NCI-H1105 (cell line): ENCODE results near the gene ALG1.
"Not testable (repeated sequence)": the region's sequence is repeated elsewhere in the genome, so short reads cannot be mapped to it uniquely, and the experiment has no call there.

Experiments used
- DNase-seq: peaks from one replicate; lab custom pipeline; 2025; lab: John Stamatoyannopoulos, UW

ALG1 gene

DNA sequence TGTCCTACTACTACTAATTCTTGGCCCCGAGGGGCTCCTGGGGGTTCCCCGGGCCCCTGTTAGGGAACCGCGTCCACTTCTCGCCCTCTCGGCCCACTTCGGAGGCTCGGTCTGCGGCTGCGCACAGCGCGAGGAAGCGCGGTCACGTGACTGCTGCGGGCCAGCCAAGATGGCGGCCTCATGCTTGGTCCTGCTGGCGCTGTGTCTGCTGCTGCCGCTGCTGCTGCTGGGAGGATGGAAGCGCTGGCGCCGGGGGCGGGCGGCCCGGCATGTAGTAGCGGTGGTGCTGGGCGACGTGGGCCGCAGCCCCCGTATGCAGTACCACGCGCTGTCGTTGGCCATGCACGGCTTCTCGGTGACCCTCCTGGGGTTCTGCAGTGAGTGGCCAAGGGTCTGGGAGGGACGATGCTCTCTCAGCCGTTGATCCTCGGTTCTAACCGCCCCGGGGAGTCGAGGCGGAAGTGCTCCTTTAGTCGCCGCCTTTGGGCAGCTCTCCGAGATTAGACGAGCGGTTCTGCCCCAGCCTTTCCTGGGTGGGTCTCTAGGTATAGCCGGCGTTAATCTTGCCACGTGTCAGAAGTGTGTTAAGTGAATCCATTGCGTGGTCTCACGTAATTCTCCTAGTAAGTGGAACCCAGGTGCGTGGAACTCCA lies at the start of gene ALG1:
TSS of gene ALG1 (plus strand) at position 163 of the 653 bp plus-strand sequence. CDS start at position 170, 7 bp downstream.
- DNase-seq: peak; percentile 62

GRCh38 chr16:5022521-5022920 lies 49.1 kb upstream of the ALG1 start:
- DNase-seq: no peak

DNA sequence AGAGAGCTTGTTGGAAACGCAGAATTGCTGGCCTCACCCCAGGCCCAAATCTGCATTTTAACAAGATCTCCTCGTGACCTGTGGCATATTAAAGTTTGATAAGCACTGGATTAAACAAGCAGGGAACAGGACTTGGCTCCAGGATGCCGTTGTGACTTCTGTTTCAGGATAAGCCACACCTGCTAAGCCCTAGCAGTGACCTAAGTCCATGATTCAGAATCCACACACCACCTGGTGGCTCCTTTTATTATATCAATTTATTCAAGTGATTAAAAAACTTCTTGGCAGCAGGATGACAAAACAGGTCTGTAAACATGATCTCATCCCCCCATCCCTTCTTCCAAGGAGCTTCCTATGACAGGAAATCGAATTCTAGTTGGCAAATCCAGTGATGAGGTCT lies 47.0 kb upstream of the ALG1 start:
- peak; percentile 32 for DNase-seq

GRCh38 chr16:5025171-5025632 lies 46.4 kb upstream of the ALG1 start:
- peak; percentile 32 for DNase-seq

- DNase-seq: no peak
Observed at GRCh38 chr16:5026664-5027063, 45.0 kb upstream of the ALG1 start.

DNA sequence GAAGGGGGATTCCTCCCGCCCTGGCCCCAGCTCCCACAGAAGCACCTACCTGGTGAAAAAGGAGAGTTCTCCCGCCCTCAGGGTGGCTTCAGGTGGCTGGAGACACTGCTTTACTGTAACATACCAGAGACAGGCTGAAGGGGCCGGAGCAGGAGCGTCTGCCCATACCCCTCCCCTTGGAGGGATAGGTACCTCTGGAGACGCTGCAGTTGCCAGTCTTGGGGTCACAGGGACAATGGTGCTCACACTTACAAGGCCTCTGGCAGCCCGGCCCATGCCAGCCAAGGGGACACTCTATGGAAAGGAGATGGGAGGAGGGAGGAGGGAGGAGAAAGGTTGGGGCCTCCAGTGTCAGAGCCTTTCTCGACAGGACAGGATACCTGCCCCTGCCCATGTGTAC lies 44.6 kb upstream of the ALG1 start:
- no peak for DNase-seq

DNA sequence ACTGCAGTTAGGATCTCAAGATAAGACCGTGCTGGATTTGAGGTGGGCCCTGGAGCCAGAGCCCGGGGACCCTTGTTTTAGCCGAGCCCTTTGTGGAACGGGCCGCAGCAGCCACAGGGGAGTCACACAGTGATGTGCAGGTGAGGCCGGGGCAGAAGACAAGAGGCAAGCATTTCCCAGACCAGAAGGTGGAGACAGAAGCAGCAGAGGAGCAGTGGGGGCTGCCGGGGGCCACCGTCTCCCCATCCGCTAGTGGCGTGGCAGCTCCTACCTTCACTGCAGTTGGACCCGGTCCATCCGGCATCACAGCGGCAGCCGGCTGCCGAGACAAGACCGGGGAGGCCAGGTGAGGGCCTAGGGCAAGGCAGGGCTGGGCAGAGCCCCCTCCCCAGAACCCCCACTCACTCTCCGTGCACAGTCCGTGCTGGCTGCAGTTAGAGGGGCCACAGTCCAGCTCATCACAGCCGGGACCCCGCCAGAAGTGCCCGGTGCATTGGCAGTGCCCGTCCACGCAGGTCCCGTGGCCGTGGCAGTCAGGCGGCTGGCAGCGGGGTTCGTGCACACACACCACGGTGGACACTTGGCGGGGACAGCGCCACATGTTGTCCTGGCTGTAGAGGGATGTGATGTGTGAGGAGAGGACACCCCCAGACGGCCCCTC lies 43.9 kb upstream of the ALG1 start:
- DNase-seq: no peak

DNA sequence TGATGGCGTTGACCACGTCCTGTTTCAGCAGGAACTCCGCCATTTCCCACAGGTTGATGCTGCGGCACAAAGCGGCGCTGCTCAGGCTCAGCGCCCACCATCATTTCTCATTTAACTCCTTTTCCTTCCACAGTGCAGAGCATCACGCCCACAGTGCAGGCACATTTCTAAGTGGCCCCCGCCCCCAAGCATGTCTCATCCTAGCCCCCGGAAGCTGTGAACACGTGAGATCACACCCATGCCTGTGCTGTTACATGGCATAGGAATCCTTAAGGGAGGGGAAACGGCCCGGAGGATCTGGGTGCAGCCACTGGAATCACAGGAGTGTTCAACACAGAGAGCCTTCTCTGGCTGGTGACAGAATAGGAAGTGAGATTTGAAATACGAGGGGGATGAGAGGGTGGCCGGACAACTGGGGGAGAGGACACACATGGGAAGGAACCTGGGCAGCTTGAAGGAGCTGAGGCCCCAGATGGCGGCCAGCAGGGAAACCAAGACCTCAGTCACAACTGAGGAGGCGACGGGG lies 42.6 kb upstream of the ALG1 start:
- DNase-seq: no peak

GRCh38 chr16:5030251-5030870 lies 41.3 kb upstream of the ALG1 start:
- DNase-seq: no peak

GRCh38 chr16:5031601-5032000 lies 40.0 kb upstream of the ALG1 start:
- DNase-seq: no peak

- no peak for DNase-seq
Observed at GRCh38 chr16:5032748-5033167, 38.9 kb upstream of the ALG1 start.

DNA sequence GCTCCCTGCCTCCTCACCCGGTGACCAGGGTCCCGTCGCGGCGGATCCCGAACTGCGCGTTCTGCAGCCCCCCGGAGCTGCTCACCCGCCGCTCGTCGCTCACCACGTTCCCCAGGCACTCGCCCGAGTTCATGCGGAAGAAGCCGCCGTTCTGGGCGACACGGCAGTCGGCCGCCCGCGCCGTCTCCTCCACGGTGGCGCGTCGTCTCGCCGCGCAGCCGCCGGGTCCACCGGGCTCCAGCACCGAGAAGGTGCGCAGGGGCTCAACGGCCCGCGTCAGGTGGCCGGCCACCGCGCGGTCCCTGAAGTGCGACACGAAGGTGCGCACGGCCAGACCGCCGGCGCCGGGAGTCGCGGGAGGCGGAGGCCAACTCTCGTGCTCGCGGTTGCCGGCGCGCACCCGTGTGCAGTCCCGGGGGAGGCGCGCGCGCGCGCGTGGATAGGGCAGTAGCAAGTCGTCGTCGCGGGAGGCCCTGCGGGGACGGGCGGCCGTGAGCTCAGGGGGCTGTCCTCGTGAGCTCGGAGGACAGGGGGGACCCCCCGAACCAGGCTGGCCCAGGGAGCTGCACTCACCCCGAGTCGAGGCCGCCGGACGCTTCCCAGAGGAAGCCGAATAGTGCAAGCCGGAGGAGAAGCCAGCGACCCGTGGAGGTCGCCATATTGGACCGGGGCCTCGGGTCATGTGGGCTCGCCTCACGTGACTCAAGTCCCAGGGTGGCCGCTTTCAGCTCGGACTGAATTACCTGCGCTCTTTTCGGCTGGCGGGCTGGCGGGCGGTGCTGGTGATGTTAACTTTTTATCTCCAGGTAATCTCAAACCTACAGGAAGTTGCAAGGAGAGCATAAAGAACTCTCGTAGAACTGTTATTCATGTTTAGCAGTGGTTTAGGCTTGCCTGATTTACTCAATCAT lies 38.1 kb upstream of the ALG1 start, which contains the start of gene NAGPA:
TSS of gene NAGPA (minus strand) at position 680 of the 911 bp plus-strand sequence. CDS start at position 659, 21 bp downstream.
- DNase-seq: peak; percentile 34

- no peak for DNase-seq
Observed at GRCh38 chr16:5034167-5034523, 37.5 kb upstream of the ALG1 start.

DNA sequence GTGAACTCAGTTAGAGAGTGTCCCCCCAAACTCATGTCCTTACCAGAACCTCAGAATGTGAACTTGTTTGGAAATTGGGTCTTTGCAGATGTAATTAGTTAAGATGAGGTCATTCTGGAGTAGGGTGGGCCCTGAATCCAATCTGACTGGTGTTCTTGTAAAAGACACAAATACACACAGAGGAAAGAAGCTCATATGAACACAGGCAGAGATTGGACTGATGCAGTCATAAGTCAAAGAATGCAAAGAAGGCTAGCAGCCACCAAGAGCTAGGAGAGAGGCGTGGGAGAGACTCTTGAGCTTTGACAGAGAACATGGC lies 35.8 kb upstream of the ALG1 start:
- no peak for DNase-seq

GRCh38 chr16:5036228-5037156 lies 35.2 kb upstream of the ALG1 start:
- no peak for DNase-seq

- DNase-seq: no peak
Observed at GRCh38 chr16:5040451-5040850, 31.2 kb upstream of the ALG1 start.

GRCh38 chr16:5041600-5042133 lies 30.0 kb upstream of the ALG1 start:
- DNase-seq: no peak

DNA sequence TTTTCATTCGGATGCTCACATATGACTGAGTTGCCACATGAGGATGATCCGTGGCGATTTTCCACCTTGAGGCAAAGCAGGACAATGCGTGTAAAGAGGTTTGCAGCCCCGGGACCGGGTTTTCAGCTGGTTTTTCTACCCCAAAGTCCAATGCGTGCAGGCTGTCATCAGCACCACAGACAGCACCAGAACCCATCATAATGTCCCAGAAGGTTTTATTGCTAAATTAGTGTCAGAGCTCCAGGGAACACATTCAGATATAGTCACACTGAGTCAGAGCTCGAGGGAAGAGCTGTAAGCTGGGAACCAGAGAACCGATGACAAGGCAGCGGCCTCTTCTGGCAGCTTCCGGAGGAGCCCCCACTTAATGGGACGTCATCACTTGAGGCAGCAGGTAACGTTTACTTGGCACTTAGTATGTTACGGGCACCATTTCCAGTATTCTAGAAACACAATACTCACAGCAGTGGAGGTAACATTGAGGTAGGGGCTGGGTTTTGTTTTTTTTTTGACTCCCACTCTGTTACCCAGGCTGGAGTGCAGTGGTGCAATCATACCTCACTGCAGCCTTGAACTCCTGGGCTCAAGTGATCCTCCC lies 29.0 kb upstream of the ALG1 start:
- no peak for DNase-seq

DNA sequence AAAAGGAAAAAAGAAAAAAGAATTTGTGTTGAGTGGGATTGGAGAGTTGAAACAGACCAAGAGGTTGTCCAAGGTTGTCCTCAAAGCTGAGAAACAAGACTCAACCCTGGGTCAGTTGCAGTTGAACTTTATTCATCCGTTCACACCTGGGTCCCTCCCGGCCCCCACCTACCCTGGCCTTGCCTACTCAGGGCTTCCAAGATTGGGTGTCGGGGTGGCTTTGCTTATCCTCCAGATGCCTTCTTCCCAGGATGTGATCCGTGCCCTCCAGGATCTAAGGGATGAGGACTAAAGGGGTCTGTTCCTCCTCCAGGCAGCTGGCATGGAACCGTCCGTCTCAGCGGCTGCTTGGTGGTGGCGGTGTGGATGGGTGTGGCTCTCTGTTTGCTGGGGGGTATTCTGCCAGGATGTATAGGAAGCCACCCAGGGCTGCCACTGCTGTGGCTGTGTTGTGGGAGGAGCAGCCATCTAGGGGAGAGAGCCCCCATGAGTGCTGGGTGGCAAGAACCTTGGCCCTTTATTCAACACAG lies 27.6 kb upstream of the ALG1 start:
- DNase-seq: no peak

- DNase-seq: not testable (repeated sequence)
Observed at GRCh38 chr16:5044581-5044980, 27.1 kb upstream of the ALG1 start.
